Astrocyte of the spinal cord (primary cell): Measurements from ENCODE around the gene KAZN.

Source experiments
- DNase-seq: peaks from one replicate; pipeline ENCODE4 v3.0.0; 2011; ENCODE audit warnings: low read depth, low spot score
- H3K4me3 ChIP-seq: 2 replicates; pipeline ENCODE4 v1.5.1; 2011; ENCODE audit warnings: low read depth, mild to moderate bottlenecking, low read length, moderate library complexity
- in situ Hi-C: cut with HindIII; loops from 2 replicates; pipeline ENCODE4 v1.10.0; 2017; ENCODE audit warnings: low sequenced_read_pairs
- TF ChIP-seq, protein P1 (sequence below): IDR thresholded peaks from 2 replicates; pipeline ENCODE4 v1.5.1; 2012; ENCODE audit warnings: low read depth, mild to moderate bottlenecking, low read length, inconsistent platforms

KAZN gene

DNA sequence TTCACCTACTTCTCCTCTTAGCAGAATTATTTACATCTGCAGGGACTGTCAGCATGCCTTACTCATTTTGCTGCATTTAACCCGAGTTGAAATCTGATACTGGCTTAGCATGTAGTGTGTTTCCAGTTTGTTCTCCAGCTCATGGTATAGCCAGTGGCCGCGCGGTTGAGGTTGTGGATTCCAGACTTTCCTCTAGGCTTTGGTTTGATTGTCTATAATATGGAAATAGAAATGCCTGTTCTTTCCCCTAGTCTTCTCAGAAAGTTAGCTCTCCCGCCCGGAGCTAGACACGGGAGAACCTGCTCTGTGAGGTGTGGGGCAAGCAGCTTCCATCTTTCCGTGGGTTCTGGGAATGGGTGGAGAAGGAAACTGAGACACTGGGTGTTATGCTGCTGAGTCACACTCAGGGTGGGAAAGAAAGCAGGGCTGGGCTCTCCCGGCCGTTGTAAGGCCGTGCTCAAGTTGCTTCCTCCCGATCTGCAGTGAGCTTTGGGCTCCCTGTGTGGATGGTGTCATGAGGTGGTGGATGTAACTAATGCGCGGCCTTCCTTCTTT, 348.3 kb downstream of the KAZN start:
- in situ Hi-C loops = no loop called here
- peak overlapping the region; percentile 17 for H3K4me3 ChIP-seq
- DNase-seq = peak; percentile 79
- TF ChIP-seq, protein P1, sequence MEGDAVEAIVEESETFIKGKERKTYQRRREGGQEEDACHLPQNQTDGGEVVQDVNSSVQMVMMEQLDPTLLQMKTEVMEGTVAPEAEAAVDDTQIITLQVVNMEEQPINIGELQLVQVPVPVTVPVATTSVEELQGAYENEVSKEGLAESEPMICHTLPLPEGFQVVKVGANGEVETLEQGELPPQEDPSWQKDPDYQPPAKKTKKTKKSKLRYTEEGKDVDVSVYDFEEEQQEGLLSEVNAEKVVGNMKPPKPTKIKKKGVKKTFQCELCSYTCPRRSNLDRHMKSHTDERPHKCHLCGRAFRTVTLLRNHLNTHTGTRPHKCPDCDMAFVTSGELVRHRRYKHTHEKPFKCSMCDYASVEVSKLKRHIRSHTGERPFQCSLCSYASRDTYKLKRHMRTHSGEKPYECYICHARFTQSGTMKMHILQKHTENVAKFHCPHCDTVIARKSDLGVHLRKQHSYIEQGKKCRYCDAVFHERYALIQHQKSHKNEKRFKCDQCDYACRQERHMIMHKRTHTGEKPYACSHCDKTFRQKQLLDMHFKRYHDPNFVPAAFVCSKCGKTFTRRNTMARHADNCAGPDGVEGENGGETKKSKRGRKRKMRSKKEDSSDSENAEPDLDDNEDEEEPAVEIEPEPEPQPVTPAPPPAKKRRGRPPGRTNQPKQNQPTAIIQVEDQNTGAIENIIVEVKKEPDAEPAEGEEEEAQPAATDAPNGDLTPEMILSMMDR = no peak

DNA sequence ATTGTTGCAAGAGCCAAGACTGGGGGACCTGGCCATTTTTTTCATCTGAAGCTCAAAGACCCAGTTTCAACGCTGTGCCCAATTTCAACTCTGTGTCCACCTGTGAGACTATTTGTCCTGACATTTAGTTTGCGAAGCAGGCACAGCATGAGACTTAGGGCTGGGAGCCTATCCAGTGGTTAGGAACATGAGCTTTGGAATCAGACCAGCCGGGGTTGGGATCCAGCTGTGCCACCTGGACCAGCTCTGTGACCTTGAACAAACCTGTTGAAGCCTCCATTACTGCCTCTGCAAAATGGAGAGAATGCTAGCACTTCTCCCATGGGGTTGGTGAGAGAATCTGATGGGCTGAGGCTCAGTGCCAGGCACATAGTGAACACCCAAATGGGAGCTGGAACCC, 348.9 kb downstream of the KAZN start:
- TF ChIP-seq, protein P1 = no peak
- in situ Hi-C loops = no loop called here
- H3K4me3 ChIP-seq = peak overlapping the region; percentile 17
- DNase-seq = peak; percentile 26

DNA sequence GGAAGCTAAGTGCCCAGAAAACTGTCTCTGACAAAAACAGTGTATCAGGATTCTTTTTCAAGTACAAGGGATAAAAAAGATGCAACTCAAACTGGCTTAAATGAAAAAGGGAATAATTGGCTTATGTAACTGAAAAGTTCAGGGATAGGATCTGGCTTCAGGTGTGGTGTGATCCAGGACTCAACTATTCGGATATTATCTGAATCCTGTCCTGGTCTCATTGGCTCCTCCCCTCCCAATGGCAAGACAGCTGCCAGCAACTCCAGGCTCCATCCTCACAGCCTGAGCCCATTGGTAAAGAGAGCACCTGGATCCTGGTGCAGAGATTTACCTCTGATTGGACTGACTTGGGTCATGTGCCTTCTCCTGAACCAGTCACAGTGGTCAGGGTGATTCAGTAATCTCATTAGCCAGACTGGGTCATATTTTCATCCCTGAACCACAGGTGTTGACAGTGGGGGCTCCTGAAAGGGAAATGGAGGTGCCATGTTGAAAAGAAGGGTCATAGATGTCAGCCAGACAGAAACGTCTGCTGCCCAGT, 349.7 kb downstream of the KAZN start:
- TF ChIP-seq, protein P1 = no peak

DNA sequence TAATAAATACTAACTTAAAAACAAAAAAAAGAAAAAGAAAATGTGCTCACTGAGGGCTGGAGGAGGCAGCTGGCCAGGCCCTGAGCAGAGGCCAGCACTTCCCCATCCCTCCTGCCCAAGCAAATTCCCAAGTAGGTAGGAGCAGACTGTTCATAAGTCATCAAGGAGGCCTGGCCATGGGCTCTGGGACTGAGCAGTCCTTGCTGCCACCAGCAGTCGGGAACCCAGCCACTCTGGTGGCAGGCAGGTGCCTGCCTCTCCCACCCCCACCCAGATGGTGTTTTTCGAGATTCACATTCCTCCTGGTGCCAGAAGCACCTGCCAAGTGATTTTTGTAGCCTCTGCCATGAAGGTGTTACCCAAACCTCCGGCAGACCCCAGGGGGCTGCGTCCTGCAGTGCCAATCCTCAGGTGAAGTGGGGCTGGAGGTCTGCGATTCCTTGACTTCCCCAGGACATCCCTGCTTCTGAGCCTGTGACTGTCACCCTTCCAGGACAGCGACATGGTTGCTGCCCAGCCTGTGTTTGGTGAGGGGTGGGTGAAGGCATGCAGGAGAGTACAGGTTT, 350.9 kb downstream of the KAZN start:
- TF ChIP-seq, protein P1 = no peak
- in situ Hi-C loops = no loop called here
- H3K4me3 ChIP-seq = no peak overlapping the region
- DNase-seq = no peak

More for the DNA sequence above, 349.7 kb downstream of the KAZN start:
- H3K4me3 ChIP-seq = no peak overlapping the region
- in situ Hi-C loops = no loop called here
- no peak for DNase-seq

DNA sequence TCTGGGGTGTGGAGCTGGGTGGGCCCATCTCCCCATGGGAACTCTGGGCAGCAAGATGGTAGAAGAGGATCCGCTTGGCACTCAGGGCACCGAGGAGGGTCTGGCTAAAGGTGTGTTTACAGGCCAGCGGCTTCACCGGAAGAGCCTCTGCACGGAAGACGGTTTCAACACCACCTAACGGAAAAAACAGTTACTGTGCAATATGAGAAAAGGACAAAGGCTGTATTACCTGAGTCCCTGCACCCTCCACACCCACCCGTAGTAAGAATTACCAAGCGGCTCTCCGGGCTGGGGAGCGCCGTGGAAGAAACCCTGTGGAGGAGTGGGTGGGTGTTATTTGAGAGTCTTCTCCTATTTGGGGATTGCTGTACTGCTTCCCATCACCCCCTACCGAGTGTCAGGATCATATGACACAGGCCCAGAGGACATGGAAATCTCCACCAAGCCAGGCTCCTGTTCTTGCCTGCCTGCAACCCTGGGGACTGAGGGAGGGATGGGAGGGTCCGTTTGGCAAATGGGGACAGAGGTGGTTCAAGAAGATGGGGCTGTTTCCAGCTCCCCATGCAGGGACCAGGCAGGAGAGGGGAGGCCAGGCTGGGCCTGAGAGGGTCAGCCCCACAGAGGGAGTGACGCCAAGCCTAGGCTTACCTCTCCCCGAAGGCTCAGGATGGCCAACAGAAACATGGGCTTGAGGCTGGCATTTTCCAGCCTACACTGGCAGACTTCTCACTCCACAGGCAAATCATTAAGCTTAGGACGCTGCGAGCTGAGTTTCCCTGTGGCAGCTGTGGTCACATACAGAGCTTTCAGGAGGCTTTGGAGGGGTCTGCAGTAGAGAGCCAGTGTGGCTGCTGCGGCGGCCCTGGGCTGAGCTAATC, 351.6 kb downstream of the KAZN start:
- H3K4me3 ChIP-seq = no peak overlapping the region
- TF ChIP-seq, protein P1 = no peak
- in situ Hi-C loops = no loop called here
- no peak for DNase-seq

DNA sequence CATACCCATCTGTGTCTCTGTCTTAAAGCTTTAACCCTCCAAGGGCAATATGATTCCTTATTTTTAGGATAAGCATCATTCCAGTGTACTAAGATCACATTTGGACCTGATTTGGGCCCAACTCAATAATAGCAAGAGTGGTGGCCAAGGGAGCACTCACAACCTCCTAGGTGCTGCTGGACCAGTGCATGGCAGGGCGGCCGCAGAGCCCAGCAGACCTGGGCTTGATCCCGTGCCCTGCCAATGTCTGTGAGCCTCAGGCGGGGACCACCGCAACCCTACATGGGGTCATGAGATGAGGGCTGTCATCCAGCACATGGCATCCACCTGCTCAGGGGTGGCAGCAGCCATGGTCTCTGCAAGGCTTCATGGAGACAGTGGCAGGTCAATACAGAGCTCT, 353.3 kb downstream of the KAZN start:
- H3K4me3 ChIP-seq = no peak overlapping the region
- DNase-seq = no peak
- TF ChIP-seq, protein P1 = no peak
- in situ Hi-C loops = no loop called here
